Measurements from ENCODE around the gene PDGFRB. TPM values are rescaled to one million over a fixed set of nuclear protein-coding genes. Genes with fewer than 3 reads are reported as not detected.
A peak's percentile ranks its signal among the peaks of the same experiment; 100 is the strongest.

Gene PDGFRB
- total and polyA plus RNA-seq, 9 donors: 102 to 302 (median 207) TPM

- Histone ChIP-seq H3K4me3 (no peak overlapping the region), H3K27me3 (no peaks in the 10 kb centered on the region), H3K4me1 (ENCODE audit: insufficient read depth) (peaks cover 21% of the 10 kb centered on the region), H3K9me3 (no peaks in the 10 kb centered on the region), H3K36me3 (no peaks in the 10 kb centered on the region), H3K27ac (peak overlapping the region in 1 of 2 donors; percentile 59)
- WGBS, 3 donors: 29 to 40% (median 31%) methylated on average over 12 of the region's 12 CpGs
- TF ChIP-seq POLR2A (IDR thresholded peaks at IDR 0.05) (no peak), EP300 (IDR thresholded peaks at IDR 0.05) (no peak)
- TF ChIP-seq, protein P1, sequence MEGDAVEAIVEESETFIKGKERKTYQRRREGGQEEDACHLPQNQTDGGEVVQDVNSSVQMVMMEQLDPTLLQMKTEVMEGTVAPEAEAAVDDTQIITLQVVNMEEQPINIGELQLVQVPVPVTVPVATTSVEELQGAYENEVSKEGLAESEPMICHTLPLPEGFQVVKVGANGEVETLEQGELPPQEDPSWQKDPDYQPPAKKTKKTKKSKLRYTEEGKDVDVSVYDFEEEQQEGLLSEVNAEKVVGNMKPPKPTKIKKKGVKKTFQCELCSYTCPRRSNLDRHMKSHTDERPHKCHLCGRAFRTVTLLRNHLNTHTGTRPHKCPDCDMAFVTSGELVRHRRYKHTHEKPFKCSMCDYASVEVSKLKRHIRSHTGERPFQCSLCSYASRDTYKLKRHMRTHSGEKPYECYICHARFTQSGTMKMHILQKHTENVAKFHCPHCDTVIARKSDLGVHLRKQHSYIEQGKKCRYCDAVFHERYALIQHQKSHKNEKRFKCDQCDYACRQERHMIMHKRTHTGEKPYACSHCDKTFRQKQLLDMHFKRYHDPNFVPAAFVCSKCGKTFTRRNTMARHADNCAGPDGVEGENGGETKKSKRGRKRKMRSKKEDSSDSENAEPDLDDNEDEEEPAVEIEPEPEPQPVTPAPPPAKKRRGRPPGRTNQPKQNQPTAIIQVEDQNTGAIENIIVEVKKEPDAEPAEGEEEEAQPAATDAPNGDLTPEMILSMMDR (IDR thresholded peaks at IDR 0.05): no peak
- intact Hi-C loops (cut with DNase I): loop anchor here (2.0 to 10.0 kb wide), 7 partner anchors 35 to 313 kb away; partner anchors contain the start of genes CDX1 (in 2 of the 4), RPS14 (in 1 of the 4) and TCOF1 (in 1 of the 4)
- DNase-seq: peak in 1 of 5 donors; percentile 48
Measured at GRCh38 chr5:150131978-150132694, 23.5 kb downstream of the PDGFRB start.

GRCh38 chr5:150131461-150131860, 24.2 kb downstream of the PDGFRB start:
- no peaks in the 10 kb centered on the region for H3K36me3 ChIP-seq
- WGBS, 3 donors: 71 to 79% (median 76%) methylated on average over 4 of the region's 4 CpGs
- no peak for DNase-seq
- no peak overlapping the region for H3K4me3 ChIP-seq
- H3K27ac ChIP-seq: peak overlapping the region in 1 of 2 donors; percentile 59
- H3K4me1 ChIP-seq (ENCODE audit: insufficient read depth): peaks cover 16% of the 10 kb centered on the region
- H3K9me3 ChIP-seq: no peaks in the 10 kb centered on the region
- H3K27me3 ChIP-seq: no peaks in the 10 kb centered on the region
- intact Hi-C loops (cut with DNase I): loop anchor here (2.0 to 10.0 kb wide), 7 partner anchors 36 to 313 kb away; partner anchors contain the start of genes CDX1 (in 2 of the 4), RPS14 (in 1 of the 4) and TCOF1 (in 1 of the 4)
- TF ChIP-seq POLR2A (IDR thresholded peaks at IDR 0.05): no peak
- TF ChIP-seq EP300 (IDR thresholded peaks at IDR 0.05): no peak
- TF ChIP-seq, protein P1 (IDR thresholded peaks at IDR 0.05): no peak

- peaks cover 9% of the 10 kb centered on the region for H3K4me1 ChIP-seq (ENCODE audit: insufficient read depth)
- H3K9me3 ChIP-seq: no peaks in the 10 kb centered on the region
- 66 to 75% (median 74%) methylated on average over 8 of the region's 8 CpGs for WGBS, 3 donors
- no peak overlapping the region for H3K4me3 ChIP-seq
- H3K27me3 ChIP-seq: no peaks in the 10 kb centered on the region
- peak overlapping the region in 1 of 2 donors; percentile 1 for H3K27ac ChIP-seq
- TF ChIP-seq EP300 (IDR thresholded peaks at IDR 0.05) (no peak), POLR2A (IDR thresholded peaks at IDR 0.05) (no peak)
- TF ChIP-seq, protein P1 (IDR thresholded peaks at IDR 0.05): no peak
- no peaks in the 10 kb centered on the region for H3K36me3 ChIP-seq
- DNase-seq: no peak
- intact Hi-C loops (cut with DNase I): loop anchor here (1.0 to 10.0 kb wide), 8 partner anchors 37 to 314 kb away; partner anchors contain the start of genes CDX1 (in 2 of the 4), RPS14 (in 1 of the 4) and TCOF1 (in 1 of the 4)
Measured at GRCh38 chr5:150130493-150130922, 25.1 kb downstream of the PDGFRB start.

DNA sequence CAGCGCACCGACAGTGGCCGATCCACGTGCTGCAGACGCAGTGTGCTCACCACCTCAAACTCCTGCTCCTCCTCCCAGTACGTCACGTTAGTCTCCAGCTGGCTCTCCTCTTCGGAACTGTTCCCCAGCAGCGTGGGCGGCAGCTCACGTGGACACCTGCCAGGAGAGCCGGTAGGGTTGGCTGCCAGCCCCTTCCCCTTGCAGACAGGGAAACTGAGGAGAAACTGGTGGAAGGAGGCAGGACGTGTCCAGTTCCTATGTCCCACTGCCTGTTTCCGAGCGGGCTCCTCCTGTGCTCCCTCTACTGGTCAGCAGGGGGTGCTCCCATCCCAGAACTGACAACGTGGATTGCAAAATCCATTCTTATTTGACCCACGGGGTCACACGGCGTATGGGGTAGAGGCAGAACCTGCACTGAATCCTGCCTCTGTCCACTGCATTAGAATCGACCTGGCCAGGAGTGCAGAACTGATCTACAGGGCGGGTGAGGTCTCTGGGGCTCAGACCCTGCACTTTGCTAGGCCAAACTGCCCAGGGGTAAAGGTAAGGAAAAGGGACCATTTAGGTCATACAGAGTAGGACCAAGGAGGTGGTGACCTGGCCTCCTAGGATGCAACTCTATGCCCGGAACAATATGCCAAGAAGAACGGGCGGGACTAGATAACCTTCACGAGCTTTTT, 25.7 kb downstream of the PDGFRB start:
- TF ChIP-seq, protein P1 (IDR thresholded peaks at IDR 0.05): peak; percentile 84 to 96 (median 96)
- TF ChIP-seq EP300 (IDR thresholded peaks at IDR 0.05): no peak
- no peak for TF ChIP-seq POLR2A (IDR thresholded peaks at IDR 0.05)
- Histone ChIP-seq H3K27ac (peak overlapping the region in 1 of 2 donors; percentile 1), H3K27me3 (no peaks in the 10 kb centered on the region), H3K36me3 (no peaks in the 10 kb centered on the region), H3K4me1 (ENCODE audit: insufficient read depth) (peaks cover 9% of the 10 kb centered on the region), H3K4me3 (no peak overlapping the region), H3K9me3 (no peaks in the 10 kb centered on the region)
- 13 to 16% (median 13%) methylated on average over 25 of the region's 25 CpGs for WGBS, 3 donors
- DNase-seq: peak; percentile 80 to 88 (median 86)
- intact Hi-C loops (cut with DNase I): loop anchor here (1.0 to 10.0 kb wide), 10 partner anchors 37 to 315 kb away; partner anchors contain the start of genes CDX1 (in 2 of the 4), RPS14 (in 1 of the 4) and TCOF1 (in 1 of the 4)

Data from ovary (tissue), 9 donors.